Right cardiac atrium (tissue), 5 donors: Measurements from ENCODE around the gene HOGA1. TPM values are rescaled to one million over a fixed set of nuclear protein-coding genes. Genes with fewer than 3 reads are reported as not detected.

Experiments used
- ATAC-seq, 2 donors: fragments of 200-7000 bp; cut with Tn5 transposase; one replicate each; pipeline versions ENCODE4 v1.8.0 to v1.9.1; 2020; ENCODE audit warnings: moderate library complexity in 2 of 2, mild to moderate bottlenecking in 1 of 2
- DNase-seq, 3 donors: peaks; one replicate each; pipeline ENCODE4 v3.0.0-alpha.2; 2020
- H3K27ac ChIP-seq: one replicate; pipeline ENCODE4 v1.5.1; 2013; ENCODE audit warnings: mild to moderate bottlenecking, low read length, control low read depth, moderate library complexity
- H3K27me3 ChIP-seq: one replicate; pipeline ENCODE4 v1.6.1; 2013; ENCODE audit not compliant: control insufficient read depth, insufficient read depth
- H3K4me1 ChIP-seq: one replicate; pipeline ENCODE4 v1.6.1; 2013; ENCODE audit warnings: low read length; ENCODE audit not compliant: control insufficient read depth, insufficient read depth
- H3K4me3 ChIP-seq: one replicate; pipeline ENCODE4 v1.5.1; 2013; ENCODE audit warnings: low read length, control low read depth
- H3K9me3 ChIP-seq: one replicate; pipeline ENCODE4 v1.6.1; 2013; ENCODE audit warnings: low read length; ENCODE audit not compliant: control insufficient read depth
- WGBS: extraction: QIAGEN DNeasy Blood & Tissue Kit; methylation state at CpG from one replicate; pipeline ENCODE4 v1.1.7; 2013; 5-methylcytosine and 5-hydroxymethylcytosine counted together
- intact Hi-C, 4 donors: fragments of 100-400 bp; cut with DNase I; formaldehyde crosslinking; loops; one replicate each; pipeline versions ENCODE4 v1.11.0 to v1.14.0; 2022 to 2023
- long read RNA-seq, 4 donors: library from polyadenylated mRNA; unstranded; transcript quantifications; one replicate each; pipeline ENCODE4 v2.0.0, GENCODE V29; 2020 to 2021
- polyA plus RNA-seq: library from polyadenylated mRNA; stranded (reverse); fragments of 200-250 nt; gene quantifications from one replicate; pipeline ENCODE4 v1.2.3, GENCODE V29; 2013
- total RNA-seq, 4 donors: library from RNA; stranded (reverse); fragmentation: NEBNext Ultra II Directional; extraction: Animal tissue kit (Norgen Biotek cat#: 25700); gene quantifications; one replicate each; pipeline ENCODE4 v1.2.1, GENCODE V29; 2021
- donor health status: healthy with polysubstance abuse.
- donor health status: DM: no; HTN: yes; CAD: no.
- donor health status: DM: no; HTN: no; CAD: no.
- donor health status: DM: no; HTN: yes; CAD: no; lungs with severe emphysema.
- donor health status: DM: yes; HTN: yes; CAD: no.

HOGA1 gene
- 10 to 100 TPM in 3 of 4 donors, 1 to 10 TPM in 1; 4.4 to 13.4 (median 11.7) TPM for total RNA-seq
- polyA plus RNA-seq: 15.0 TPM
- long read RNA-seq, donor 1, transcript HOGA1-202 (7 exons, 2,488 nt): major isoform, 10 of 26 reads
- long read RNA-seq, donor 1, transcript HOGA1-203 (3 exons, 1,999 nt): major isoform, 10 of 26 reads
- long read RNA-seq, donor 1, partial matches to known transcripts: 3 of 26 reads
- long read RNA-seq, donor 1, other reads (novel, unspliced or antisense): 3 of 26 reads
- long read RNA-seq, donor 2, transcript HOGA1-203 (3 exons, 1,999 nt): major isoform, 7 of 8 reads
- long read RNA-seq, donor 2, partial matches to known transcripts: 0 of 8 reads
- long read RNA-seq, donor 2, other reads (novel, unspliced or antisense): 0 of 8 reads
- long read RNA-seq, donor 3, transcript HOGA1-202 (7 exons, 2,488 nt): minor isoform, 7 of 21 reads
- long read RNA-seq, donor 3, transcript HOGA1-203 (3 exons, 1,999 nt): major isoform, 10 of 21 reads
- long read RNA-seq, donor 3, partial matches to known transcripts: 3 of 21 reads
- long read RNA-seq, donor 3, other reads (novel, unspliced or antisense): 1 of 21 reads
- long read RNA-seq, donor 4, transcript HOGA1-202 (7 exons, 2,488 nt): major isoform, 5 of 8 reads
- long read RNA-seq, donor 4, partial matches to known transcripts: 0 of 8 reads
- long read RNA-seq, donor 4, other reads (novel, unspliced or antisense): 0 of 8 reads

- Histone ChIP-seq H3K27ac (peak within 1 kb of the TSS; percentile 95), H3K4me1 (peaks cover 3% of the 10 kb centered on the region), H3K9me3 (no peaks in the 10 kb centered on the region), H3K27me3 (no peaks in the 10 kb centered on the region), H3K4me3 (no peak within 1 kb of the TSS)
- DNase-seq (peak; percentile 85 to 92 (median 91)), ATAC-seq (peak; percentile 94)
- 44% methylated on average over 5 of the region's 5 CpGs for WGBS
- intact Hi-C loops: no loop called here
These were observed at the start of gene HOGA1 for GRCh38 chr10:97584060-97584797. Gene HOGA1 (plus strand): TSS chr10:97584389. CDS start chr10:97584704, 315 bp downstream.

DNA sequence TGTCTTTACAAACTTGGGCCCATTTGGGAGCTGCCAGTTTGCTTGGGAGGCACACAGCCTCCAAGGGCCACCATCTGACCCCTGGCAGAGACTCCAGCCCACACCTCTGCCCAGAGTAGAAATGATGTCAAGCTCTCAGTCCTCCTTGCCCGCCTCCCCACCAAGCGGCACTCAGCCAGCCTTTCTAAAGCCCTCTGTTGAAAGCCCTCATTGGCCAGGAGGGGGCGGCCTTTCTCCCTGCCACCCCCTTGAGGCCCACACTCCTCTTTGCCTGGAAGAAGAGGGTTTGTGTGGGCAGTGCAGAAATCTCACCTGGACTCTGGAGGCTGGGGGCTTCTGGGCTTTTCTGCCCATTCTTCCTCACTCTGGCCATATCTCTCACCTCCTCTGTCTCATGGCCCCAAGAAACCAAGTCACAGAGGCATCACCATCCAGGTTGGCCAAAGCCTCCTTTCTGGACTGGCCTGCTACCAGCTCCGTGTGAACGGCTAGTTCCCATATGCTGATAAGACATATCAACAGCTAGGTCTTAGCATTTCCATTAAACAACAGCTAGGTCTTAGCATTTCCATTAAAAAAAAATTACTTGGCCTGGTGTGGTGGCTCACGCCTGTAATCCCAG lies 49.3 kb upstream of the HOGA1 start:
- ATAC-seq (peak; percentile 20 to 52), DNase-seq (peak; percentile 40 to 68 (median 59))
- H3K4me3 ChIP-seq: no peak overlapping the region
- H3K4me1 ChIP-seq: peaks cover 2% of the 10 kb centered on the region
- intact Hi-C loops: no loop called here
- no peaks in the 10 kb centered on the region for H3K27me3 ChIP-seq
- no peak overlapping the region for H3K27ac ChIP-seq
- H3K9me3 ChIP-seq: no peaks in the 10 kb centered on the region
- WGBS: 76% methylated on average over 6 of the region's 6 CpGs

- H3K27me3 ChIP-seq: no peaks in the 10 kb centered on the region
- no peaks in the 10 kb centered on the region for H3K9me3 ChIP-seq
- ATAC-seq: no peak
- intact Hi-C loops: no loop called here
- no peak overlapping the region for H3K27ac ChIP-seq
- H3K4me1 ChIP-seq: peaks cover 6% of the 10 kb centered on the region
- 89% methylated on average over 5 of the region's 5 CpGs for WGBS
- DNase-seq: peak in 1 of 3 donors; percentile 16
- H3K4me3 ChIP-seq: no peak overlapping the region
These were observed 46.9 kb upstream of the HOGA1 start for GRCh38 chr10:97537186-97537869.

- H3K9me3 ChIP-seq: no peaks in the 10 kb centered on the region
- no peak overlapping the region for H3K27ac ChIP-seq
- intact Hi-C loops: no loop called here
These were observed 45.8 kb upstream of the HOGA1 start for GRCh38 chr10:97538411-97538810.

DNA sequence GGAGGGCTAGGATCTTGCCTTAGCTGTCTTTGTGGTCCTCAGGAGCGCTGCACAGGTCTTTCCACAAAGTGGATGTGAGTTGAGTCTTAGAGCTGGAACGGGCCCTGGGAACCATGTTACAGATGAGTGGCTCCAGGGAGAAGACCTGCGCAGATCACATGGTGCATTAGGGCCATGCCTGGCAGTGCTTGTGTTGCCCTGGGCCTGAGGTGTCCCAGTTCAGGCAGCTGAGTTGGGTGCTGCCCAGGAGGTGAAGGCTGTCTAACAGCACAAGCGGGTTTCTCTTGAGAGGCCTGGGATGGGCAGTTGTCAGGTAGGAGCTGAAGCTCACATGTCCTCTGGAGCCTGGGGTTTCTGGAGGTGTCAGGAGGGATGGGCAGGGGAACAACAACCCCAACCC lies 45.4 kb upstream of the HOGA1 start:
- no peak for DNase-seq
- Histone ChIP-seq H3K9me3 (no peaks in the 10 kb centered on the region), H3K4me1 (peaks cover 20% of the 10 kb centered on the region), H3K27me3 (no peaks in the 10 kb centered on the region), H3K4me3 (no peak overlapping the region), H3K27ac (no peak overlapping the region)
- ATAC-seq: no peak
- intact Hi-C loops: no loop called here
- 94% methylated on average over 4 of the region's 4 CpGs for WGBS

More at GRCh38 chr10:97538411-97538810, 45.8 kb upstream of the HOGA1 start:
- H3K4me3 ChIP-seq: no peak overlapping the region
- H3K4me1 ChIP-seq: peaks cover 15% of the 10 kb centered on the region
- WGBS: 54% methylated on average over 4 of the region's 4 CpGs
- DNase-seq (no peak), ATAC-seq (no peak)
- no peaks in the 10 kb centered on the region for H3K27me3 ChIP-seq

GRCh38 chr10:97539523-97540200 lies 44.5 kb upstream of the HOGA1 start:
- intact Hi-C loops: no loop called here
- peak; percentile 34 to 50 for ATAC-seq
- H3K4me1 ChIP-seq: peaks cover 22% of the 10 kb centered on the region

DNA sequence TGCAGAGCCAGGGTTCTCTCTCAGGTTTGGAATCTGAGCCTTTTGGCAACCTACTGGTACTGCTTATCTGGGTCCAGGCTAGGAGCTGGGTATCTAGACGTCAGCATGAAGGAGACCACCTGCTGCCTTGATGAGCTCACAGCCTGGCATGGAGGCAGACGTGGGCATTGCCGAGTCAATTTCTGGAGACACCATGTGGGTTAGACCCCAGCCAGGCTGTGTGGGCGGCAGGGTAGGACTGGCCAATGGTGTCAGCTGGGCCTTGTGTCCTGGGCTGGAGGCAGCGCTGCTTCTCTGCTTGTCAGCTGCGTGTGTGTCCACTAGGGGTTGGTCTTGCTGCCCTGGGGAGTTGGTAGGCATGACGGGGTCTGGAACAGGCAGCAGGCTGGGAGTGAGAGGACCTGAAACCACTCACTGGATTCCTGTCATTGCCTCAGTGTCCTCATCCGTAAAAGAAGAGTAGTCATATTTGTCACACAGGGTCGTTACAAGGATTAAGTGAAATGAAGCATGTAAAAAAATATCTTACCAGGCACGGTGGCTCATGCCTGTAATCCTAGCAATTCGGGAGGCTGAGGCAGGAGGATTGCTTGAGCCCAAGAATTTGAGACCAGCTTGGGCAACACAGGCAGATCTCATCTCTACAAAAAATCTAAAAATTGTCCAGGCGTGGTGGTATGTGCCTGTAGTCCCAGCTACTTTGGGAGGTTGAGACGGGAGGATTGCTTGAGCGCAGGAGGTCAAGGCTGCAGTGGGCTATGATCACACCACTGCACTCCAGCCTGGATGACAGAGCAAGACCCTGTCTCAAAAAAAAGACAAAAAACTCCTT lies 43.3 kb upstream of the HOGA1 start:
- H3K4me3 ChIP-seq: no peak overlapping the region
- H3K9me3 ChIP-seq: no peaks in the 10 kb centered on the region
- H3K27me3 ChIP-seq: no peaks in the 10 kb centered on the region
- 81% methylated on average over 14 of the region's 14 CpGs for WGBS
- peak; percentile 61 to 82 (median 76) for DNase-seq
- peaks cover 22% of the 10 kb centered on the region for H3K4me1 ChIP-seq
- intact Hi-C loops: no loop called here
- H3K27ac ChIP-seq: peak overlapping the region; percentile 11
- no peak for ATAC-seq

More at GRCh38 chr10:97539523-97540200, 44.5 kb upstream of the HOGA1 start:
- 46% methylated on average over 6 of the region's 6 CpGs for WGBS
- Histone ChIP-seq H3K27ac (no peak overlapping the region), H3K9me3 (no peaks in the 10 kb centered on the region), H3K4me3 (no peak overlapping the region), H3K27me3 (no peaks in the 10 kb centered on the region)
- peak; percentile 72 to 83 (median 76) for DNase-seq

DNA sequence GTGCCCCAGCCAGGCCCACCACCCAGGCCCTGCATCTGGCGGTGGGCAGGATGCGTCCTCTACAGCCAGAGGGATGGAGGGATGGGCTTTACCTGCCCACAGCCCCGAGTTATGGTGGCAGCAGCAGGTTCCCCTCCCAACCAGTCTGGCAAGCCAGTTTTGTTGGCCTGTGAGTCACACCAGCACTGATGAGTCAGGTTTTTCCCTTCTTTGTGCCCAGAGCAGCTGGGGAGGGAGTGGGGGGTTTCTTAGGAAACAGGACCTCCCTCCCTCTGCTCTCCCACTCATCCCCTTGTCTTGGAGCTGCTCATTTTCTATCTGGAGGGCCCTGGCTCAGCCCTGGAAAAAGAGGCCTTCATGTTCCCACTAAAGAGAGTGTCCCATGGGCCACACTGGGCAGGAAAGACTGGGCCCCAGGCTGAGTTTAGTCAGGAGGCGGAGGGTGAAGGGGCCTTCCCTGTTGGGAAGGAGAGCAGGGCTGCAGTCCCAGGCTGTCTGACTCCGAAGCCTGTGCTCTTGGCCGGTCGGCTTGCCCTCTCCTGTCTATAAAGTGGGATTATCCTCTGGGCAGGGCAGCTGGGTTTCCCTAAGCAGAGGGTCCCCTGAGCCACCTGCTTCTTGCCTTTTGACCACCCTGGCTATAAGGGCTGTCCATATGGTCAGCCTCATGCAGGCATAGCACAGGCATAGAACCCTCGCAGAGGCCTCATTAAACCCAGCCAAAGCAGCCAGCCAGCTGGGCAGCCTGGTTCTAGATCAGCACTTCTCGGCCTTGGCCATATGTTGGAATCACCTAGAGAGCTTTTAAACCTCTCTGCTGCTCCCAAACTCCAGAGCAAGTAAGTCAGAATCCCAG lies 41.8 kb upstream of the HOGA1 start:
- DNase-seq: peak; percentile 84 to 88 (median 86)
- ATAC-seq: peak; percentile 79 to 86
- Histone ChIP-seq H3K27me3 (no peaks in the 10 kb centered on the region), H3K4me3 (no peak overlapping the region), H3K27ac (peak overlapping the region; percentile 94), H3K4me1 (peaks cover 22% of the 10 kb centered on the region), H3K9me3 (no peaks in the 10 kb centered on the region)
- intact Hi-C loops: no loop called here
- 58% methylated on average over 9 of the region's 9 CpGs for WGBS
